ENCODE data around the gene COIL.

COIL gene

GRCh38 chr17:57002904-57003303 lies 42.1 kb upstream of the COIL start:
- no peak overlapping the region for H3K4me2 ChIP-seq (ENCODE audit: insufficient read depth, low read length)
- H4K20me1 ChIP-seq (ENCODE audit: insufficient read depth, low read length), result no peaks in the 10 kb centered on the region
- no peaks in the 10 kb centered on the region for H3K4me1 ChIP-seq (ENCODE audit: insufficient read depth, low read length)
- no peak for TF ChIP-seq EZH2 (IDR thresholded peaks at IDR 0.05; ENCODE audit: borderline replicate concordance, low read depth, low read length, severe bottlenecking)
- no peak for TF ChIP-seq CTCF (IDR thresholded peaks at IDR 0.05; ENCODE audit: borderline replicate concordance, extremely low read depth, low read length, poor library complexity, severe bottlenecking)
- no peak overlapping the region for H3K27ac ChIP-seq (ENCODE audit: low read length)
- H3K36me3 ChIP-seq (ENCODE audit: insufficient read depth, low read length), result peaks cover 29% of the 10 kb centered on the region; the same call in 1 of the 2 replicates
- no peak overlapping the region for H3K9ac ChIP-seq (ENCODE audit: low read depth, low read length)
- DNase-seq, result no peak
- no peaks in the 10 kb centered on the region for H3K9me3 ChIP-seq (ENCODE audit: insufficient read depth, low read length, severe bottlenecking)
- no peak overlapping the region for H3K4me3 ChIP-seq (ENCODE audit: low read depth in 1 of 2, low read length in 2 of 2)
- H3K27me3 ChIP-seq (ENCODE audit: insufficient read depth, low read length, poor library complexity), result no peaks in the 10 kb centered on the region
- ATAC-seq (ENCODE audit: insufficient read depth, low read depth), result no peak
- H2AFZ ChIP-seq (ENCODE audit: low read depth, low read length), result no peak overlapping the region
- no peaks in the 10 kb centered on the region for H3K79me2 ChIP-seq (ENCODE audit: insufficient read depth, low read length)

- Histone ChIP-seq H4K20me1 (ENCODE audit: insufficient read depth, low read length) (no peaks in the 10 kb centered on the region), H3K27me3 (ENCODE audit: insufficient read depth, low read length, poor library complexity) (no peaks in the 10 kb centered on the region), H3K9me3 (ENCODE audit: insufficient read depth, low read length, severe bottlenecking) (no peaks in the 10 kb centered on the region), H3K4me1 (ENCODE audit: insufficient read depth, low read length) (no peaks in the 10 kb centered on the region), H2AFZ (ENCODE audit: low read depth, low read length) (no peak overlapping the region), H3K4me2 (ENCODE audit: insufficient read depth, low read length) (no peak overlapping the region), H3K4me3 (ENCODE audit: low read depth in 1 of 2, low read length in 2 of 2) (no peak overlapping the region), H3K27ac (ENCODE audit: low read length) (no peak overlapping the region), H3K79me2 (ENCODE audit: insufficient read depth, low read length) (no peaks in the 10 kb centered on the region), H3K9ac (ENCODE audit: low read depth, low read length) (no peak overlapping the region), H3K36me3 (ENCODE audit: insufficient read depth, low read length) (peaks cover 38% of the 10 kb centered on the region; the same call in 1 of the 2 replicates)
- DNase-seq, result no peak
- TF ChIP-seq CTCF (IDR thresholded peaks at IDR 0.05; ENCODE audit: borderline replicate concordance, extremely low read depth, low read length, poor library complexity, severe bottlenecking) (no peak), EZH2 (IDR thresholded peaks at IDR 0.05; ENCODE audit: borderline replicate concordance, low read depth, low read length, severe bottlenecking) (no peak)
- ATAC-seq (ENCODE audit: insufficient read depth, low read depth), result no peak
These were observed 40.7 kb upstream of the COIL start for GRCh38 chr17:57001541-57001940.

DNA sequence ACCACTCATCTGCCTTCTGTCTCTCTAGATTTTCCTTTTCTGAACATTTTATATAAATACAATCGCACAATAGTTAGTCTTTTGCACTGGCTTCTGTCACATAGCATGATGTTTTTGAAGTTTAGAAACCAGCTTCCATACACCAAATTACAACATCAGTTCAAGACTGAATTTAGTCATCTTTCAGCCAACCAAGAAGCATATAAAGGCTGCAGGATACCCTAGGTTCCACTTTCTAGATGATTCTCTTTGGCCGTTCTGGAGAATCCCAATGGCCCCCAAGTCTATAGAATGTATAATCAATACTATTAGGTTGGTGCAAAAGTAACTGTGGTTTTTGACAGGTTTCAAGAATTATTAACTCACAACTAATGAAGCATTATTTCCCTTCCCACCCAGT lies 36.5 kb upstream of the COIL start:
- Histone ChIP-seq H3K27me3 (ENCODE audit: insufficient read depth, low read length, poor library complexity) (no peaks in the 10 kb centered on the region), H4K20me1 (ENCODE audit: insufficient read depth, low read length) (no peaks in the 10 kb centered on the region), H3K36me3 (ENCODE audit: insufficient read depth, low read length) (peaks cover 42% of the 10 kb centered on the region; the same call in 1 of the 2 replicates), H3K9me3 (ENCODE audit: insufficient read depth, low read length, severe bottlenecking) (no peaks in the 10 kb centered on the region), H2AFZ (ENCODE audit: low read depth, low read length) (no peak overlapping the region), H3K9ac (ENCODE audit: low read depth, low read length) (no peak overlapping the region), H3K79me2 (ENCODE audit: insufficient read depth, low read length) (no peaks in the 10 kb centered on the region), H3K4me3 (ENCODE audit: low read depth in 1 of 2, low read length in 2 of 2) (no peak overlapping the region), H3K4me1 (ENCODE audit: insufficient read depth, low read length) (no peaks in the 10 kb centered on the region), H3K4me2 (ENCODE audit: insufficient read depth, low read length) (no peak overlapping the region), H3K27ac (ENCODE audit: low read length) (no peak overlapping the region)
- no peak for TF ChIP-seq CTCF (IDR thresholded peaks at IDR 0.05; ENCODE audit: borderline replicate concordance, extremely low read depth, low read length, poor library complexity, severe bottlenecking)
- no peak for TF ChIP-seq EZH2 (IDR thresholded peaks at IDR 0.05; ENCODE audit: borderline replicate concordance, low read depth, low read length, severe bottlenecking)
- no peak for DNase-seq
- ATAC-seq (ENCODE audit: insufficient read depth, low read depth), result no peak

- Histone ChIP-seq H3K36me3 (ENCODE audit: insufficient read depth, low read length) (peaks cover 33% of the 10 kb centered on the region; the same call in 1 of the 2 replicates), H3K79me2 (ENCODE audit: insufficient read depth, low read length) (no peaks in the 10 kb centered on the region), H3K4me3 (ENCODE audit: low read depth in 1 of 2, low read length in 2 of 2) (no peak overlapping the region), H3K4me2 (ENCODE audit: insufficient read depth, low read length) (no peak overlapping the region), H3K27ac (ENCODE audit: low read length) (no peak overlapping the region), H2AFZ (ENCODE audit: low read depth, low read length) (no peak overlapping the region), H3K9me3 (ENCODE audit: insufficient read depth, low read length, severe bottlenecking) (no peaks in the 10 kb centered on the region), H3K27me3 (ENCODE audit: insufficient read depth, low read length, poor library complexity) (no peaks in the 10 kb centered on the region), H4K20me1 (ENCODE audit: insufficient read depth, low read length) (no peaks in the 10 kb centered on the region), H3K4me1 (ENCODE audit: insufficient read depth, low read length) (no peaks in the 10 kb centered on the region), H3K9ac (ENCODE audit: low read depth, low read length) (no peak overlapping the region)
- no peak for DNase-seq
- no peak for TF ChIP-seq EZH2 (IDR thresholded peaks at IDR 0.05; ENCODE audit: borderline replicate concordance, low read depth, low read length, severe bottlenecking)
- no peak for TF ChIP-seq CTCF (IDR thresholded peaks at IDR 0.05; ENCODE audit: borderline replicate concordance, extremely low read depth, low read length, poor library complexity, severe bottlenecking)
- no peak for ATAC-seq (ENCODE audit: insufficient read depth, low read depth)
These were observed 34.9 kb upstream of the COIL start for GRCh38 chr17:56995766-56996165.

All from DND-41 (cell line).